HG02885 (cell line): ENCODE data around the gene B3GNT2.
"Not testable (repeated sequence)": the region's sequence is repeated elsewhere in the genome, so short reads cannot be mapped to it uniquely, and the experiment has no call there.

Experiments used
- ATAC-seq: cut with Tn5 transposase; IDR thresholded peaks from one replicate; pipeline ENCODE4 v1.9.1; 2021; ENCODE audit warnings: mild to moderate bottlenecking; ENCODE audit not compliant: unreplicated experiment, poor library complexity

The B3GNT2 gene

DNA sequence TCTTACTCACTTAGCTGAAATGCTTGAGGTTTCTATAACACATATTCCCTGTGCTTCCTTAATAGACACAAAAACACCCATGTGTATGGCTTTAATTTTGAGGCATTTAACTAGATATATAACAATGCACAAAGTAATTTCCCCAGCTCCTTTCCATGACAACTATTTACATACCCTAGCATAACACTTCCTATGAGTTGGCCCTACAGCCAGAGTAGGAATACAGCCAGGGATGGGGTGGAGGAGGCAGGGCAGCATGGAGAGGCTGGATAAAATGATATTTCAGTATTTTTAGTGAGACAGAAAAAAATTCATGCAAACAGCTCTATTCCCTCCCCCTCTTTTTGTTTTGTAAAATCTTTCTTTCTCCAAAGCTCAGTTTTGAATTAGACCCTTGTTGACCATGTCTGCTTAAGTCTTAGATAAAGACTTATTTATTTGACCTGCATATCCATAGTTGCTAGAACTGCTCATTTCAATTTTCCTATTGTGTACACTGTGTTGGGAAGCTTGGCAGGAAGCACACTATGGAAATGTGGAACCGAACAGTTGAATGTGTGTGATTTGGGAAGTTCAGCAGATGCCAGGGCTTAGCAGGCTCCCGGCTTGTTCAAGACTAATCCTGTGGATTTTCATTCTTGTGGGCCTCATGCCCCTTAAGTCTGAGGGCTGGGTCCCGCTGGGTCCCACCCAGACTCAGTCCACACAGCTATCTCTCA is 11.2 kb upstream of the B3GNT2 start:
- ATAC-seq = no peak

DNA sequence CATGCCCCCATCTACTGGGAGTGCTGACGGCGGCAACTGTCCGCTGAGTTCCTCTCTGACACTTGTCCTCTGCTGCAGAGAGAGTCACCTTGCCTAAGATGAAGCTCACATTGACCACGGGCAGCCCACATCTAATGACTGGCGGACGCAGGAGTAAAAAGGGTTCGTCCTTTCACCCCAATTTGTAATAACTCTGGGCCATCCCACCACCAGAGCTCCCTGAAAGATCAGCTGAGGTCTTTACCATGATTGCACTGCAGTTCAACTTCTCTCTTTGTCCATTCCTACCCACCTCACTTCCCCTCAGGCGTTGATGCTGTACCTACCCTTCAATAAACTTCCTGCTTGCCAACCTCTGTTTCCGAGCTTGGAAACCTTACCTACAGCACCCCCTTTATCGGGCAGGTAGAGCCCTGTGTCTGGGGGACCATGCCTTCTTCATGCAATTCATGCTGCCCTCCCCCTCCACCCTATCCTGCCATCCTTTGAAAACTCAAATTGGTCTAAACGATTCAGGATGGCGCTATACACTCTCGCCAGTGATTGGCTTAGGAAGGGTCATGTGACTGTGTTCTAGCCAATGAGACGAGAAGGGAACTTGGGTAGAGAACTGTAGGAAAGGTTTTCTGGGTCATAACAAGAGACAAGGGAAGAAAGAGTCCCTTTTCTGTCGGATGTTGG is 10.3 kb upstream of the B3GNT2 start:
- ATAC-seq = no peak

DNA sequence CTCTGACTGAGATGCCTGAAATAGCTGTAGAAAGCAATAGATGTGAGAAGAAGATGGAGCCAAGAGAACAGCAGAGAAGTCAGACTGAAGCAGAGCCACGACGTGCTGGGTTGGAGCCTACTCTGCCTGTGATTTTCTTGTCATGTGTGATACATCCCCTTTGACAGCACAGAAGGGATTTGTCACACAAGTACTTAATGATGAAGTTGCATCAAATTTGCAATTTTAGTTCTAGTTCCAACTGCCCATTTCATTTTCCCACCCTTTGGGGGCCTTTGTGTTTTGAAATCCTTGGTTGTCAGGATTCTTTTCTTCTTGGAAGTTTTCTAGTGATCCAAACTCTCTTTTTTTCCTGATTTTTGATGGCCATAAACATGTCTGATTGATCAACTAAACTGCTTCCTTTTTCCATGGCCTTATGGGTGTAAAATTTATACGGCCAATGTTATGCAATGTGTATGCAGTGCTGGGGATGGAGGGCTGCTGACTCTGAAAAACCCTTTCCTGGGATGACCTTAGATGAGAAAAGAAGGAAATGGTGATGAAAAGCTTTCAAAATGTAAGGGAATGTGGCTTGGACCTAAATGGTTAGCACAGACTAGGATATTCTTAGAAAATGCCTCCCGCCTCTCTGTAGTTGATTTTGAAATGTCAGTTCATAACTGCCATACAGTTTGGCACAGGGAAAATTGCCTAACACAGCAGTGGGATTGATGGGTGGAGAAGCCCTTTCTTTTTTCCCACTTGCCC is 9.6 kb upstream of the B3GNT2 start:
- ATAC-seq = no peak

DNA sequence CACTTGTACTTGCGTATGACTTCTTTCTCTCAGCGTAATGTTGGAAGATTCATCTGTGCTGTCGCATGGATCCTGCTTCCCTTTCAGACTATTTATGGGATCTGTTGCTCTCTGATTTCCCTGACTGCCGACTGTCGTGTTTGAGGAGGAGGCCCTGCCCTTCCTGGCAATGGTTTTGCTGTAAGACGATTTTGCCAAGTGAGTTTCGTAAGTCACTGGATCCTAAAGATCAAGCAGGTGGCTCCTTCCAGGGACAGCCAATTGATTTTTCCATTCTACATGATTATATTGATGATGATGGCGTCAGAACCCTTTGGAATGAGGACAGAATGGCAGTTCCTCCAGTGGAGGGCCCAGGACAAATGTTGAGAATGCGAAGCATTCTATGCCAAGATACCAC is 8.7 kb upstream of the B3GNT2 start:
- ATAC-seq = no peak

DNA sequence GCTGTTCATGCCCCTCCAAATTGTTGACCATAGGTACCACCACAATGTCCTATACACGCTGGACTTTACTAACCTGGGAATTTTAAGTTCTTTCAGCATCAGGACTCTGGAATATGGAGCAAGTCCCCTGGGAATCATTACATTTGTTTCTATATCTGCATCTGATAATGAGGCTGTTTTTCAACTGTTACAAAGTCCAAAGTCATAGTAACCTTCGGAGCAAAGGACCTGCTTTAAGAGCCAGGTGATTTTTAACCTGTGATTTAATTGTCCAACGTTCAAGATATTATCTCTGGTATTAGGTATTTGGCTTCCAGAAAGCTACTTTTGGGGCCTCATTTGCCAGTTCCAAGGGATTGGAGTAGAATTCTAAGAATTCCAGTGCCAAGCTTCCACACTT is 7.5 kb upstream of the B3GNT2 start:
- no peak for ATAC-seq

DNA sequence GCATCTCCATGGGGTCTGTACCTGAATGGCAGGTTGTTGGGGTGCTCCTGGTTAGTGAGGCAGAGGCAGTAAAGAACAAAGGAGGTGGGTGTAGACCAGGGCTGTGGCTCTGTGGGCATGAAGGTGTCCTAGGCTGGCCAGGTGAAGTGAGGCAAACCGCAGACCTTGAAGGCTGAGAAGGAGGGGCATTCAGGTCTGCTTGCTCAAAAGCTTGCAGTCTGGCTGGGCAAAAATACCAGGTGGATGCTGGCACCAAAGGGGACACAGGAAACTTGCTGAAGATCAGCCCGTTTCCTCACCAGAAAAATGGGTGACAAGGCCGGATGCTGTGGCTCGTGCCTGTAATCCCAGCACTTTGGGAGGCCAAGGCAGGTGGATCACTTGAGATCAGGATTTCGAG is 6.7 kb upstream of the B3GNT2 start:
- ATAC-seq = no peak

DNA sequence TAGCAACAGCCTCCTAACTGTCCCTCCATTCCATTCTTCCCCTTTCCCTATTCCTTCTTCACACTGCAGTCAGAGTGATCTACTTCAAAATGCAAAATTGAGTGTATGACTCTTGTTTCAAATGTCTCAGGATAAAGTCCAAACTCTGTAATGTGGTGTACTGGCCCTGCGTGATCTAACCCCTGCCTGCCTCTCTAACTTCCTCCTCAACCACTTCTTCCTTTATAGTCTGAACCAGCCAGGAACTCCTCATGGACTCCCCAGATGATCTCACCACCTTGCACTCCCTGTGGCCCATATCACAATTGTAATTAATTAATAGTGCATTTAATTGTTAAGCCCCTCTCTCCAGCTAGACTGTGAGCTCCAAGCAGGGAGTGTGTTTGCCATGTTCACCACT is 3.1 kb upstream of the B3GNT2 start:
- no peak for ATAC-seq

DNA sequence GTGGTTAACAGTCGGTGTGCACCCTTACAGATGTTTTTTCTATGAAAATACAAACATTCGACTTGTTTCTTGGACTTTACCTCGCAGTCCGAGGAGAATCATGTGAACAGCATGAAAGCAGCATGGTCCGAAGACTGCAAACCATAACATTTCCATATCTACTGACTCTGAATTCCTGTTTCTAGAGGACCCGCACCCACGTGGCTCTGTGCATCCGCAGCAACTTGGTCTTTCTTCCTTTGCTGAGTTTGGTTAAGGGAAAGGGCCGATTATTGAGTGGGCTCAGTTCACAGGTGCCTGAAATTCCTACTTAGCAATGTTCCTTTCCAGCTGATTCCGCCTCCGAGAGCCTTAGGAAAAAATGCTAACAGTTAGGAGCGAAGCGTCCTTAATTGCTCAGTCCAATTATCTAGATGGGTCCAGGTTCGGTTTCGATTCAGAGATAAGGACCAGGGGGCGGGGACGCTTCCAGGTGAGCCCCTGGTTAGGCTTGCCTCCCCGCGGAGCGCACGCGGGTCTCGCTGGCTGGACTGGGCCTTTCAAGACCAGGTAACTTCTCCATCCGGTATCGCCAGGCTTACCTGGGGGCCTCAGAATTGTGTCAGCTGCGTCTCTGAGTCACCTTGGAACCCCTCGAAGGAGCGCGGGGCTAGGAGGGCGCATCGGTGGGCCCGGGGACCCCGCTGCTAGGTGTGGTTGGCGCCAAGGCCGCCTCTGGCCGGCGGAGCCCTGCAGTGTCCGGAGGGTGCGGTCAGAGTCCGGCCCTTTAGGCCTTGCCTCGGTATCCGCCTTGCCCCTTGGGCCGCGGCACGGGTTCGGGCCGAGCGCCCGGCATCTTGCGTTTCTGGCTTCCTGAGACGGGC is 1.1 kb upstream of the B3GNT2 start:
- ATAC-seq = no peak

DNA sequence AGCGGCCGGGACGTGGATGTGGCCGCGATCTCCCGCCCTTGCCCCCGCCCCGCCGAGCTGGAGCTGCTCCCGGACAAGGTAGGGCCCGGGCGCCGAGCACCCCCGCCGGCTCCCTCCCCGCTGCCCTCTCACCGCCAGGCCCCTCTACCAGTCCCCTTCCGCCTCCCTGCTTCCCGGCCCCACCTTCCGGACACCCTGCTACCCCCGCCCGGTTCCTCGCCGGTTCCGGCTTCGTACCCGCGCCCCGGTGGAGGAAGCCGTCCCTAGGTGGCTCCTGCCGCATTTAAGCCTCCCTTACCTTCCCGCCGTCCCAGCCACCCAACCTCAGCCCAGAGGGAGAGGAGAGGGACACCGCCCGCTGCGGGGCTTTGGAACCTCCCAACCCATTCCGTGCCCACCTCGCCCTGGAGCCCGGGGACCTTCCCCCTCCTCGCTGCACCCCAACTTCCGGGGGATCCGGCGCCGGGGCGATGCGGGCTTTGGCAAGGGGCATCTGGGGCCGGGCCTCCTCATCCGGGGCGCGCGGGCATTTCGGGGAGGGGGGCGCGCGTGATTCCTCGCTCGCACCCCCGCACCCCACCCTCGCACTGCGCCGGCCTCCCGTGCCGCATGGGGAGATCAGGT is 475 bp downstream of the B3GNT2 start:
- ATAC-seq = peak; percentile 15

DNA sequence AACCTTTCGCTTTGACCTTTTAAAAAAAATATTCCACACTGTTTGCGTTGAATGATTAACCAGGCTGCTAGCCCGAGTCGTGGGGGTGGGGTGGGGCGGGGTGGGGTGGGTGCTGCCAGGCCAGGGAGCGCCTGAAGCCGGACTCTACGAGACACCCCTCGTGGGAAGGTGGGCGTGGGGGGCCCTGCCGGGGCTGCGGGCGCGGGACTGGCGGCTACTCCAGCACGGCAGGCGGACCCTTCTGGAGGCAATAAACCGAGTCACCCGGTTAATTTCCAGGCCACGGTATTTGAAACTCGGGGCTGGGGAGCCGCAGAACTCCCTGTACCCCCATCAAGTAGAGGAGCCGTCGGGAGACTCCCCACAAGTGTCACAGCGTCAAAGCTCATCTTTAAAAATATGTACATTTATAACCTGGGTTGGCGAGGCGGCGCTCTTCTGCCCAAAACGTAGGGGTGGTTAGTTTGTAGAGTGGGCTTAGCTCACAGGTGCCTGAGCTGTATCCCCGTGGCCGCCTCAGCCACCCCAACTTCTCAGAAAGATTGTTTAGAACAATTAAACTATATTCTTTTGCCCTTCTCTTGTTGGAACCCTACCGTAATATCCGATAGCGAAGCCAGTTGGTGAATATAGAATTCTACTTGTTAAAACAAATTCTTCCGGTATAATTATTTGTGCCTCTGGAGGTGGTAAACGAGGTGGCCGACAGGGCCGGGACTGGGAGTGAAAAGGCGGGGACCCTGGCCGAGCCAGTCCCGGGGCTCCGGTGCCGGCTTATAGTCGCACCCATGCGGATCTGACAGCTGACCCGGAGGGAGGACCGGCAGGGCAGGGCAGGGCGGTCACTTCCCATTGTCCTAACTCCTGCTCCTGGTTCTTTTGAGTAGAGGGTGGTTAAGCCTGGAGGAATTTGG is 1.4 kb downstream of the B3GNT2 start:
- ATAC-seq = no peak

DNA sequence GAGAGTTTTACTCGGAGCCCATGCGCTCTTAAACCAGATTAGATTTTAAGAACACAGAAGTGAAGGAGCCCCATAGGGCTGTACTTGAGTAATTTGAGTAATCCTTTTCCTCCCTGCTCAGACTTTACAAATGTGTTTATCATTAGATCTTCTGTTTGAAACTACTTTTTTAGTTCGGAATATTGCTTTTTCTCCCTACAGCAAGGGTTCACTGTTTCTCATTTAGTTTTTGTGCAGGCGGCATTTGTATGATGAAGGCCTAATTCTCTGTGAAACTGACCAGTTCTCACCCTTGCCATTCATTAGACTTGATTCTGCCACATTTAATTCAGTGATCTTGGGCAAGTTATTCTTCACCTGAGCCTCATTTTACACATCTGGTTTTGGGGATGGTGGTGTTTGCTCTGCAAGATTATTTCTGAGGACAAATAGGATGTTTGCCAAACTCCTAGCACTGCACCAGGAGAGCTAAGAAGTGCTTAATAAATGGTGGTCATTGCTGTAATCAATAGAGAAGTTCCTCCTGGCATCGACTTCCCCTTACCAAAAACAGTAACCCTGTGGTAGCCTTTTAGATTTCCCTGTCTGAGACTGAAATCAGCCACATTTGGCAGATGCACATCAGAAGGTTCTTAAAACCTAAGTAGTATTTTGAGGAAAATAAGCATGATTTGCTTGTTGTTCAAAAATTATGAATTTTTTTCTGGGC is 2.2 kb downstream of the B3GNT2 start:
- no peak for ATAC-seq

DNA sequence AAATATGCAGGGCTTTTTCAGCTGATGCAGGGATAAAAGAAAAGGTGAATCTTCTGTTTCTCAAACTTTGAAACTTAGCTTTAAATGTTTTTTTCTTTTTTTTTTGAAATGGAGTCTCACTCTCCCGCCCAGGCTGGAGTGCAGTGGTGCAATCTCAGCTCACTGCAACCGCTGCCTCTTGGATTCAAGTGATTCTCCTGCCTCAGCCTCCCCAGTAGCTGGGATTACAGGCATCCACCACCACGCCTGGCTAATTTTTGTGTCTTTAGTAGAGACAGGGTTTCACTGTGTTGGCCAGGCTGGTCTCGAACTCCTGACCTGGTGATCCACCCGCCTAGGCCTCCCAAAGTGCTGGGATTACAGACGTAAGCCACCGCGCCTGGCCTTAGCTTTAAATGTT is 2.9 kb downstream of the B3GNT2 start:
- ATAC-seq = not testable (repeated sequence)

DNA sequence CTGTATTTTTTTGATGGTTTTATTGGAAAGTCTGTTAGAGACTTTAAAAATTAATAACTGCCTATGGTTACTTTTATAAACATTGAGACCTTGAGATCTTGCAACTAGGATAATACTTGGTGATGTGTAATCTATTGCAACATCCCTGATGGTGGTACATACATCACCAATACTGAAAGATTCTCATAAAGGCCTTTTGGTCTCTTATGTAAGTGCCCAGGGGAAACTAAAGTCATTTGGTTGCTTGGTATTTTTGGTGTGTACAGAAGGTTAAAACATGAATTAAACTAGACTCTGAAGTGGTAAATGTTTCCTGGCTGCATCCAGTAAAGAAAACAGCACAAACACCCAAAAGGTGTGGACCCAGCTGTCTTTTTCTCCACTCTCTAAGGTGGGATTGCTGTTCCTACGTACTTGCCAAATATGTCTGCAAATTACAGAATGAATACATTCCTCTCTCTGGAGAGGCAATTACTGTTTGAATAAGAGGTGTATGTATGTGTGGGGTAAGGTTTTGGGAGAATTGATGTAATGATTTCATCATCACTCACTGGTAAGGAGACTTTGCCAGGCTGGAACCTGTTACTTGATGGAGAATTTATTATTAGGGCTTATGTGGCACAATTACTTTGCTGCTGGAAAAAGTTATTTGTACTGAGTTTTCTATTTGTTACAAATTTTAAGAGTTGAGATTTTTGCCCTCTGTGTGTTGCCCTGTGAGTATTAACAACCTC is 3.6 kb downstream of the B3GNT2 start:
- no peak for ATAC-seq

DNA sequence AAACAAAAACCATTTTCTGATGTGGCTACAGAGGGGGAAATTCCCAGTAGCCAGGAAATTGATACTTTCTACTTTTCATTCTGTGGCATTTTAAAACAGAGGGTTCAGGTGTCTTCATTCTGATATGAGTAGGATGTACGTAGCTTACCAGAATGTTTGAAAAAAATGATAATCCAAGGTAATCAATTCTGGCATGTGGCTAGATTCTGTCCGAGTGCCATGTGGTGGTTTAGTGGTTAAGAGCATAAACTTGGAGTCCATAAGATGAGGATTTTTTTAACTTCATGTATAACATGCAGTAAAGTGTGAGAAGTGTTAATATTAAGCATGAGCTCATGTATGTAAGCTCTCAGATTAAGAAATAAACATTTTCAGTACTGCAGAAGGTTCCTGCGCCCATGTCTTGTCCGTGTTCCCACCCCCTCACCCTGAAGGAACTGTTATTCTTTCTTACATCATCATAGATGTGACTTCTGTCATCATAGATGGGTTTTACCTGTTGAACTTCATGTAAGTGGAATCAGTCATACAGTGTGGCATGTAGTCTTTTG is 4.5 kb downstream of the B3GNT2 start:
- no peak for ATAC-seq

DNA sequence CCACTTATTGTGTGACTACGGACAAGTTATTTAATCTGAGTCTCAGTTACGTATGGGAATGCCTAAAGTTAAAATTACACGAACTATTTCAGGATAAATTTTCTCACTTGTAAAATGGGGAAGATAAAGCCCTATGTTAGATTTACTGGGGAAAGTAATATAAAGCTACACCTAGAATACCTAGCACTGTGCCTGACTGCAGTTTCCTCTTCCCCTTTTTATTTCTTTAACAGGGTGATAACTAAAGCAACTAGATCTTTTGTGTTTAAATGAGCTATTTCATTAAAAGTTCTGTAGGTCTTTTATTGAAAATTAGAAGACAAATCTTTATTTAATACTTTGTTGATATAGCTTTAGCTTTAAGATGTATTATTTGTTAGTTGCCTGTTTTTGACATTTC is 5.0 kb downstream of the B3GNT2 start:
- ATAC-seq = no peak

DNA sequence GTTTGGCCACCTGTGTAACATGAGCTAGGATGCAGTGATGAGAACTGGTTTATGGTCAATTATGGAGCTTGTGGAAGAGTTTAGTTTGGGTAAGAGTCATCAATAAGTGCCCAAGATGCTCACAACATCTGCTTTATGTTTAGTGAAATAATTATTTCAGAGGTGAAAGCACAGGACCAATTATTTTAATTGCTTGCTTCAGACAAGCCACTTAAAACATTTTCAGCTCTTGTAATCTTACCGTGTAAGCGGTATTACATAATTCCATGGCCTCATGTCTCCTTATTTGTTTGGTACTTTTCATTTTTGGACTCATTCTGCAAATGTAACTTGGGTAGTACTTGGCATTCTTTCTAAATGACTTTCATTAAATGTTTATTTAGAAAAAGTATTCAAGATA is 5.4 kb downstream of the B3GNT2 start:
- ATAC-seq = no peak

DNA sequence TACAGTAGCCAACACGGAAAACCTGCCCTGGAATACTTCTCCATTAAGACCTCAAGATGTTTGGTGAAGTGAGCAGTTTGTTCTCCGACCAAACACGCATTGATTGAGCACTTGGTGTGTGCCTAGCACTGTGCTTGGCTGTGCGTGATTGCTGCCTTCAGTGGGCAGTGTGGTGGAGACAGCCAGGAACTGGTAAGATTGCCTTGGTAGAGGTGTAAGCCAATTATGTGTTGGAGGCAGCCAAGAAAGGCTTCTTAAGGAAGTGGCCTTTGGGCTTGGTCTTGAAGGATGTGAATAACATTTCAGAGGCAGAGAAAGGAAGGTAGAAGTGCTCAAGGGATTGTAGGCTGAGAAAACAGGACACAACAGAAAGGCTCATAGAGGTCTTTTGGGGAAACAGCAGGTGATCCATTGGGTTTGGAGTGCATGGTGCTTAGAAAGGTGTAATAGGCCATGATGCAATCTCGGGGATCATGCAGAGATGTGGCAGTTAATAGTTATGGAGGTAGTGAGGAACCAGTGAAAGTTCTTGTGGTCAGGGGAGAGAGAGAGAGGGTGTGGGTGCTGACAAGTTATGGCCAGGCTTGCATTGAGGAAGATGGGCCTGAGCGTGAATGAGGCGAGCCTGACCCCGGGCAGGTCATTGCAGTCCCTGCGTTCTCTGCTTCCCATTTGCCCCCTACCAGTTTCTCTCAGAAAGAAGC is 6.3 kb downstream of the B3GNT2 start:
- peak; percentile 61 for ATAC-seq
